ENCODE data around the gene CWF19L2. TPM values are rescaled to one million over a fixed set of nuclear protein-coding genes. Genes with fewer than 3 reads are reported as not detected.
A peak's percentile ranks its signal among the peaks of the same experiment; 100 is the strongest.

CWF19L2 gene
- 16.6 and 18.4 TPM in 2 replicates for total RNA-seq (2021)
- long read RNA-seq, transcript CWF19L2-201 (18 exons, 3,278 nt): major isoform, 8 of 20 reads
- long read RNA-seq, partial matches to known transcripts: 10 of 20 reads
- long read RNA-seq, other reads (novel, unspliced or antisense): 2 of 20 reads

GRCh38 chr11:107457558-107458271 is at the start of gene CWF19L2:
CWF19L2 (minus strand) TSS chr11:107457825; CDS start chr11:107457816, 9 bp downstream.
- Histone ChIP-seq H3K79me2 (ENCODE audit: insufficient read depth, low read length) (peaks cover 2% of the 10 kb centered on the region; the same call in 1 of the 2 replicates), H4K91ac (ENCODE audit: insufficient read length, low read depth, low read length) (no peak within 1 kb of the TSS), H4K20me1 (ENCODE audit: control insufficient read depth, insufficient read depth, insufficient read length) (no peaks in the 10 kb centered on the region), H4K8ac (replicated peaks; ENCODE audit: insufficient read length, low read depth, low read length) (no peak within 1 kb of the TSS), H3K4me2 (ENCODE audit: insufficient read depth, insufficient read length, low read length) (peak within 1 kb of the TSS; percentile 71), H3T11ph (ENCODE audit: low read length) (no peak within 1 kb of the TSS), H3K4me1 (ENCODE audit: insufficient read depth, low read length) (no peaks in the 10 kb centered on the region), H3K4ac (ENCODE audit: low read depth, low read length) (no peak within 1 kb of the TSS), H3K18ac (ENCODE audit: insufficient read length, low read depth, low read length) (no peak within 1 kb of the TSS), H3K9me3 (ENCODE audit: control insufficient read depth, low read depth, low read length) (no peaks in the 10 kb centered on the region), H2AK5ac (ENCODE audit: insufficient read length, low read length) (no peak within 1 kb of the TSS), H3K56ac (ENCODE audit: insufficient read length, low read depth, low read length) (no peak within 1 kb of the TSS), H3K23me2 (ENCODE audit: insufficient read length, low read depth, low read length, poor library complexity, severe bottlenecking) (no peaks in the 10 kb centered on the region), H2AFZ (ENCODE audit: low read length) (peak within 1 kb of the TSS; percentile 80), H2BK120ac (ENCODE audit: low read depth, low read length, poor library complexity, severe bottlenecking) (no peak within 1 kb of the TSS), H2BK5ac (ENCODE audit: insufficient read length, low read length) (no peak within 1 kb of the TSS), H3K9ac (ENCODE audit: extremely low read depth, insufficient read length, low read length) (peak within 1 kb of the TSS; percentile 93), H2BK12ac (ENCODE audit: insufficient read length, low read depth, low read length) (no peak within 1 kb of the TSS), H3K27me3 (ENCODE audit: insufficient read depth, low read length) (no peaks in the 10 kb centered on the region), H2BK20ac (ENCODE audit: low read depth, low read length, poor library complexity, severe bottlenecking) (no peak within 1 kb of the TSS), H3K23ac (ENCODE audit: insufficient read length, low read depth, low read length) (no peak within 1 kb of the TSS), H3K27ac (ENCODE audit: insufficient read length, low read depth, low read length) (peak within 1 kb of the TSS; percentile 38), H3K14ac (ENCODE audit: insufficient read depth, low read length) (no peak within 1 kb of the TSS), H4K5ac (ENCODE audit: insufficient read length, low read depth, low read length) (no peak within 1 kb of the TSS), H3K79me1 (ENCODE audit: insufficient read depth, low read depth, low read length, poor library complexity, severe bottlenecking) (no peaks in the 10 kb centered on the region), H2BK15ac (ENCODE audit: low read depth, low read length) (no peak within 1 kb of the TSS)
- H3K27ac Mint-ChIP-seq: peak within 1 kb of the TSS; percentile 81 to 96 (median 95)
- DNase-seq: peak; percentile 94
- no CpG with 5 or more reads among the region's 30 CpGs for WGBS (ENCODE audit: extremely low coverage, insufficient read length, low lambda C conversion rate)
- TF ChIP-seq CTCF (conservative IDR thresholded peaks at IDR 0.05): no peak
- peaks cover 31% of the 10 kb centered on the region for H3K27me3 Mint-ChIP-seq (ENCODE audit: low read depth)
- no peaks in the 10 kb centered on the region for H3K9me3 Mint-ChIP-seq
- H3K4me1 Mint-ChIP-seq: peaks cover 10 to 17% of the 10 kb centered on the region in 2 experiments
- peaks cover 2 to 20% (median 11%) of the 10 kb centered on the region in 3 experiments; a peak in 6 of 7 replicates for H3K36me3 Mint-ChIP-seq (ENCODE audit: insufficient read depth in 1 of 3, low read depth in 3 of 3)
- peak within 1 kb of the TSS; percentile 88 to 90 for H3K4me3 Mint-ChIP-seq

Measured in H9 (cell line).